HG03066 (cell line): ENCODE results near the gene ADGRL1.

ENCODE experiments used
- ATAC-seq: cut with Tn5 transposase; IDR thresholded peaks from one replicate; pipeline ENCODE4 v1.9.1; 2021; ENCODE audit warnings: low read depth; ENCODE audit not compliant: unreplicated experiment

Gene ADGRL1

DNA sequence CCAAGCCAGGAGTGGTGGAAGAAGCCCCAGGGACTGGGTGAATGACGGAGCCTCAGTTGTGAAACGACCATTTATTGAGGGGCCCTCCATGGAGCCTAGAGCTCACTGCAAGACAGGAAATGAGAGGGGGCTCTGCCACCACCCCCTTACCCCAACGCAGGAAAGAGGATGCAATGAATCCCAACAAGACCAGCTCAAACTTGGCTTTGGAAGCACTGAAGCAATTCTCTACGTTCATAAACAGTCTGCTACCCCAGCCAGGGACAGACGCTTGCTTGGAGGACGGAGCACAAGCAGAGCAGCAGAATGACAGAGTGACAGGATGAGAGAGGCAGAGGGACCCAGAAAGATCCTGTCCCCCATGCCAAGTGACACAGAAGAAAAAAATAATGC lies 89.4 kb downstream of the ADGRL1 start:
- ATAC-seq = no peak

DNA sequence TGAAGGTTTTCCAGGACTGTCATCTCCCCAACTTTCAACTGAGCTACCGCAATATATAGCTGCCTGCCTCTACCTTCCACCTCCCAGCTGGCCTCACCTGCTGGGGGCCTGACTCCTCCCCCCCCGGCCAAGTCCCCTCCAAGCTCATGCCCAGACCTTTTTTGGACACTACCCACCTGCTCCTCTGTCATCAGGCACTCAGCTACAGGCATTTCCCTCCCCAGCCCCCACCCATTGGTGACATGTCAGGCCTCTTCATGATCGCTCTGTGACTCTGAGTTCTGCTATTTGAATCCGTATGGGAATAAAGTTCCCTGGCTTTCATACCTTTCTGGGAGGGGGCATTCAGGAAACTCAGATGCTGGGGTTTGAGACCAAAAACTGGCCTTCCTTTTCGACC lies 90.2 kb downstream of the ADGRL1 start:
- no peak for ATAC-seq

DNA sequence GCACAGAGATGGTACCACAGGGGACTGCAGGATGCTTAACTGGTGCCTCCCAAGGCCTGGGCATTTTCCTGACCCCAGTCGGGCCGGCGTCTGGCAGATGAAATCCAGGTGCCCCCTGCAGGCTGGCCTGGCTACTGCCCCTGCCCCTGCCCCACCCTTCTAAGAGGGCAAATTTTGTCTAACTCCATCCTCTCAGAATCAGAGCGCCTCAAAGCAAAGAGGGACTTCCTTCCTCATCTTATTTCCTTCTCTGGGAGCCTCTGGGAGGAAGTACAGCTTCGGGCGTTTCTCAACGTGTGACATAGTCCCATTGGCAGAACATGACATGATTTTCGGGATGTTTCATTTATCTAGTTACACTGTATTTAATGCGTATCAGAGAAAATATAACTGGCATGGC lies 91.1 kb downstream of the ADGRL1 start:
- ATAC-seq = no peak

DNA sequence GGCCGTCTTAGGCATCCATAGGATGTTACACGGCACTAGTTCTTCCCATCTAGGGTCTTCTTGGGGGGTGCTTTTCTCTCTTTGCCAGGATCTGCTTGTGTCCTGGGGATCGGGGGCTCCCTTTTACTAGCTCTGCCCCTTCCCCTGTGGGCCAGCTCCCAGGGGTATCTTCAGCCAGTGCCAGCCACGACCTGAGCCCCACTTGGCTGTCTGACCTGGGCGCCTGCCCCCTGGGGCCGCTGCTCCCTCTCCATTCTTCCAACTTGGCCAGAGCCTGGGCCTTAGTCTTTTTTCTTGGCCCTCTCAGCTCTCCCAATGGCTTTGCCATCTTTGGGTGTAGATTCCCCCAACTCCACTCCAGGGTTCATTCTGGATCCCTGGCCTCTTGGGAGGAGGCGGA lies 91.5 kb downstream of the ADGRL1 start:
- no peak for ATAC-seq

DNA sequence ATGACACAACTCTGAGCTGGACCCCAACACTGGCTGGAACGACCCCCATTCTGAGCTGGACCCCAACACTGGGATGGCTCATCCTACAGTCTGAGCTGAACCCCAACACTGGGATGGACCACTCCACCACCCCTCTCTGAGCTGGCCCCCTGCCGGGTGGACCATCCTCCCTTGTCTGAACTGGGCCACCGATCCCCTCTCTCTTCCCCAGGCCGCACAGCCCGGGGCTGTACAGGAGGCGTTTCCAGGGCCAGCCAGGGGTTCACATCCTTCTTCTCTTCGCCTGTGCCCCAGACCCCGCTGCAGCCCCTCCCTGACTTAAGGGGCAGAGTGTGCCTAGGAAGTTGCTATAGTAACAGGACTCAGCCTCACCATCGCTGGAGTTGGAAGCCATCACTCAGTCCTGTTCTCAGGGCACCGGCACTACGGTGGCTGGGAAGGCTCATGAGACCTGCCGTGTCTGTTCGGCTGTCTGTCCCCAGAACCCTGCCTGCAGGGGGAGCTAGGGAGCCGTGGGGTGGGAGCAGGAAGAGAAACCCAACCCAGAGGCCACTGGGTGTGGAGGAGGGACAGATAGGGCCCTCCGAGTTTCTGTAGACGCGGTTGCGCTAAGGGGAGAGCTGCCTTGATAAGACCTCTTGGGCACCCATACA lies 92.1 kb downstream of the ADGRL1 start:
- ATAC-seq = no peak

DNA sequence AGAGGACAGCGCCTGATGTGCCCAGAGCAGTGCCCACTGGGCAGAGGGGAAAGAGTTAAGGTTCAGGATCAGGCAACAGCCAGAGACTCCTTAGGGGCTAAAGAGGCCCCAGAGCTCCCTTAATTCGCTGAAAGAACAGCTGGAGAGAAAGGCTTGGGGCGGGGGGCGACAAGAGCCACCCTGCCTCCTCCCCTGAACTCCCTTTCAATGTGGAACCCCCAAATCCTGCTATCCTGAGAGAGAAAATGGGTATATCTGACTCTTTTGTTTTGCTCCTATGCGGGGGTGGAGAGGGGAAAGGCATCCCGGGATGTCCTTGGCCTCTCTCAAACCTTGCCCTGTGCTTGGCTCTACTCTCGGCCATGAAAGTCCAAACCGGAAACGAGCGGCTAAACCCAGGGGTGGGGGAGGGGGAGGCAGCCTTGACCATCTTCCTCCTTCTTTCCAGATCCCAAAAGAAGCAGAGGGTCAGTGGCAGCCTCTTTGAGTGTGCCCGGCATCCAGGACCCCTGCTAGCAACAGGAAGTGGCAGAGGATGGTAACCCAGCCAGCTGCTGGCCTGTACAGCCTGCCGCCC lies 93.1 kb downstream of the ADGRL1 start:
- ATAC-seq = no peak

DNA sequence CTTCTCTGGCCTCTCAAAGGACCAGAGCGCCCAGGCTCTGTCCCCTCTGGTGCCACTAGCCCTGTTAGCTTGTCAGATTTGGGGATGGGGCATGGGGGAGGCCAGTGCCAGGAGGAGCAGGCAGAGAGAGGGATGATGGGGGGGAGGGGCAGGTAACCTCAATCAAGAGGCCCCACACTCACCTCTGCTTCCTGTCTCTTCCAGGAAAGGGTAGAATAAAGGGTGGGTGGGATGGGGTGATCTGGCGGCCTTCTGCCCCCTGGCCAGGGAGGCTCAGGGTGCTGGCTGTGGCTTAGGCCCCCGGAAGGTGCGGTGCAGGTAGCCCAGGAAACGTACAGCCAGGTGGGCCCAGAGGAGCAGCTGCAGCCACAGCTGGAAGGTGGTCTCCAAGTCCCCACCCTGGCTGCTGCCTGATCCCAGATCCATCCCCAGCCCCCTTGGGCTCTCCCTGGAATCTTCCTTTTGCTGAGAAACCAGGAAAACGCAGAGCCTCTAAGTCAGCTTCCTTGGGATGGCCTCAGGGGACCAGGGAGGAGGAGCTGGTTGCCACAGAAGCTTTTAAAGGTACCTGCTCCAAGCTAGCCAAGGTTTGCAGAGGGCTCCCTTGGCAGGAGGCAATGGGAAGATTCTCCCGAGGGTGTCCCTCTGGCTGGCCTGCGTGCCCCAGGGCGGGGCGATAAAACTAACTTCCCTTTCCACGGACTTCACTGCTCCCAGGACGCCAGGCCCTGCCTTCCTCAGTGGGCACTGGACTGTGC lies 93.7 kb downstream of the ADGRL1 start:
- ATAC-seq = no peak

DNA sequence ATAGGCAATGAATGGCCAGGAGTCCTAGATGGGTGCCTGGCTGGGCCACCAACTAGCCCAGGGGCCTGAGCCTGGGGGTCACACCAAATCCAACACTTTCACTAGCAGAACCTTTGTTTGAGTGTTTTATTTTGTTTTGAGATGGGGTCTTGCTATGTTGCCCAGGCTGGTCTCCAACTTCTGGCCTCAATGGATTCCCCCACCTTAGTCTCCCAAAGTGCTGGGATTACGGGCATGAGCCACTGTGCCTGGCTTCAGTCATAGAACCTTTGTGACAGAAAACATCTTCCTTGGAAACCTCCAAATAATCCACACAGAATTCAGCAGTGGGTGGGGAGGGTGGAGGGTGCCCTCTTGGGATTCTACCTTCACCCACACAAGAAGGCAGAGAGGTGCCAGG lies 94.5 kb downstream of the ADGRL1 start:
- ATAC-seq = no peak

DNA sequence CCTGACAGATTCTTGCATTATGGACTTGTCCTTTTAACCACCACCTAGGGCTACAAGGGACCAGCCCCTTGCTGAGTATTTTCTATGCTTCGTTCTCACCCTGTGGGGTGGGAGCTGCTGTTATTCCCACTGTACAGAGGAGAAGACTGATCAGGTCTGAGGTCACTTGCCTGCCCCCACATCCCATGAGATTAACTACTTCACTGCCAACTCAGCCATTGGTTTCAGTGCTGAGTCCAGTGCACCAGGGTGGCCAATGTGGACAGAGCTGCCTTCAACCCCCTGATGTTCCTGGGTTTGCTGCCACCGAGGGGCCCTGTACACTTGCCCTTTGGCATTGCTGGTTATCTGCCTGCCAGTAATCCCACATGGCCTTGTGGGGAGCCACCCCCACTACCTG lies 95.3 kb downstream of the ADGRL1 start:
- no peak for ATAC-seq

DNA sequence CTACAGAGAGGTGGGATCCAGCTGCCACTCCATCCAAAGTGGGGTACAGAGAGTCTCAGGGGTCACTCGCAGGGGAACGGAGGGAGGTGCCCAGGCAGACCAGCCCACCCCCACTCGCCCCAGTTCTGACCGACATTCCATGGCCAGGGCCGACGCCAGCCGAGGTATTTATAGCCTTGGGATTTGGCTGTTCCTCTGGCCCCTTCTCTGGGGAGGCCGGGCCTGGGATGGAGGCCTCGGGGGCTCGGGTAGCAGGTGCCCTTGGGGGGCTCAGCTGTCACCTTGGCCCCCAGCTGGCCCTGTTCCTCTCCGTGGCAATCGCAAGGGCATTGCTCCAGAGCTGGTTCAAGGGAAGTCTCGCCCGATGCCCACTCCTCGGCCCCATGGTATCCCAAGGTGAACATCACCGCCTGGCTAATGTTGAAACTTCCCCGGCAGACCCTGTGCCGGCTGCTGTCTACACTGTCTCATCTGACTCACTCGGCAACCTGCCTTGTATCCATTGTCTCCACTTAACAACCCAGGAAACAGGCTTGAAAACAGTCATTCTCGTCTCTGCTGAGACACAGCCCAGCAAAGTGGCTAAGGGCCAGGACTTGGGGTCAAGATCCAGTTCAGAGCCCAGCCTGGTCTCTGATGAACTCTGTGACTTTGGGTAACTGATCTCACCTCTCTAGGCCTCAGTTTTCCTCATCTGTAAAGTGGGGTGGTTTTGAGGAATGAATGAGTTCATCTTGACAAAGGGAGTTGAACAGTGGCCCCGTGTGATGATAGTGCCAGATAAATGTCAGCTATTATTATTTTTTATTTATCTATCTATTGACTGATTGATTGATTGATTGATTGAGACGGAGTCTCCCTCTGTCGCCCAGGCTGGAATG lies 98.1 kb downstream of the ADGRL1 start:
- no peak for ATAC-seq

DNA sequence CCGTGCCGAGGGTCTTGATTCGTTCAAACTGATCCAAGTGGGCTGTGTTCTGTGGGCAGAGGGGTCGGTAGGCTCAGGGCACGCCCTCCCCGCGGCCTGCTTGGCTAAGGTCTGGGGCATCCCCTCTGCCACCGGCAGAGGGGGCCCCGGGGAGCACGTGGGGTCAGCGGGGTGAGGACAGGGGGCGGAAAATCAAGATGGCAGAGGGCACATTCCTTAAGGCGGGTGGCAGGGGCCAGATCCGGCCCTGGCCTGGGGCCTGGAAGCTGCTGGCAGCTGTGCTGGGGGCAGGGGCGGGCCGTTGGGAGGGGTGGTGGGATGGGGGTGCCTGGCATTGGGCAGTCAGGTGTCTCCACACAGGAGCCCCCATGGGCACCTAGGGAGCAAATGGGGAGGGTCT lies 99.1 kb downstream of the ADGRL1 start:
- no peak for ATAC-seq

DNA sequence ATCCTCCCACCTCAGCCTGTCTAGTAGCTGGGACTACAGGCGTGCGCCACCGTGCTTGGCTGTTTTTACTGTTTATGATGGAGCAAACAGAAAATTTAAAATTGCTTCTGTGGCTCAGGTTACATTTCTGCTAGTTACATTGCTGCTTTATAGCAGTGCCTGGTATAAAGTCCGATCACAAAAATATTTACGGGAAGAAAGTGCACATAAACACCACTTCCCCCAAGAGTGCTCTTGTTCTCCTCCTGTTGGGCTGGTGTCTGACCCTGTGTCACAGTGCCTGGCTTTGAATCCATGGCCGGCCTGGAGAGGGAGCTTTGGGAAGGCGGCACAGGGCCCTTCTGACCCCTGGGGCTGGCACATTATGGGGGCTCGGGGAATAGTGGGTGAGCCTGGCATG lies 100.3 kb downstream of the ADGRL1 start:
- ATAC-seq = no peak

DNA sequence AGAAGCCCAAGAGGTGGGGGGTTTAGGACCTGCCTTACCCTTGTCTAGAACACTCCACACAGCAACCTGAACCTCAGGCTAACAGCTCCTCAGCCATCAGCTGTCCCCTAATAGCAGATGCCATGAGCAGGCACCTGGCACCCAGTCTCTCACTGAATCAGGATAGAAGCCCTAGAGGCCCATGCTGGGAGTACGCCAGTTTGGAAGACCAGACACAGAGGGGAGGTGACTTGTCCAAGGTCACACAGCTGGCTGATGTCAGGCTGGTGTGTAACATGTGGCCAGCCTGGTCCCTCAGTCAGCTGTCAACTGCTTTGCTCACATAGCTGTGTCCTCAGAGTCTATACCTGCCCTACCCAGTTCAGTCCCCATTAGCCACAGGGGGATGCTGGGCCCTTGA lies 102.7 kb downstream of the ADGRL1 start:
- ATAC-seq = no peak

DNA sequence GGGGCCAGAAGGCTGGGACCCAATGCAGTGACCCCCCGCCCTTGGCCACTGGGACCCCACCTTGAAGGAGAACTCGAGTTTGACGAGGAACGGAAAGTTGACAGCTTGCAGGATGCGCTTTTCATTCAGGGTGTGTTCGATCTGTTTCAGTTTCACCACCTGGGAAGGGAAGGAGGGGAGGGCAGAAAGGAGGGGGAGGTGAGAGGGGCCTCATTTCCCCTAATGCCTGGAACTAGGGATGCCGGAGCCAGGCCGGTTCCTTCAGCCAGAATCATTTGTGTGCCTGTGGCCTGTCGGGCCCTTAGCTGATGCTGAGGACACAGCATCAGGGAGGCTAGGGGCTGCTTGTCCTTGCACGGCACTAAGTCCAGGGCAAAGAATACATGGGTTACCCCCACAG lies 103.2 kb downstream of the ADGRL1 start:
- ATAC-seq = no peak

DNA sequence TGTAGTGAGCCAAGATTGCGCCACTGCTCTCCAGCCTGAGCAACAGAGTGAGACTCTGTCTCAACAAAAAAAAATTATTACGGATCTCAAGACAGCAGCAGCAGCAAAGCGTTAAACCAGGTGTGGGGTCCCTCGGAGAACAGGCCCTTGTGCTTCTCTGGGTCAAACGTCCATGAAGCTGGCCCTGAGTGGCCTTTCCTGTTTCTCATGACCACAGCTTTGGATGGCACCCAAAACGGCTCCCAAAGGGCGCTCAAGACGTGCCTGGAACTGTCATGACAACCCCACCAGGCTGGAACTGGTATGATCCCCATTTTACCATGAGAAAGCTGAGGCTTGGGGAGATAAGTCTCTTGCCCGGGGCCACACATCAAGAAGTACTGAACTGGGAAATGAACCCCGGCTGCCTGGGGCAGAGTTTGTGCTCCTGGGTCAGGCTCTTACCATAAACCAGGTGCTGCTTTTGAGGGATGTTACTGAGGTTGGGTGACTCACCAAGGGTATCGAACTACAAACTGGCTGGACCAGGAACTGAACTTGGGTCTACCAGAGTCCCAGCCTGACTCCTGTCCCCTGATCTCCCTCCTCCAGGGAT lies 103.8 kb downstream of the ADGRL1 start:
- no peak for ATAC-seq

DNA sequence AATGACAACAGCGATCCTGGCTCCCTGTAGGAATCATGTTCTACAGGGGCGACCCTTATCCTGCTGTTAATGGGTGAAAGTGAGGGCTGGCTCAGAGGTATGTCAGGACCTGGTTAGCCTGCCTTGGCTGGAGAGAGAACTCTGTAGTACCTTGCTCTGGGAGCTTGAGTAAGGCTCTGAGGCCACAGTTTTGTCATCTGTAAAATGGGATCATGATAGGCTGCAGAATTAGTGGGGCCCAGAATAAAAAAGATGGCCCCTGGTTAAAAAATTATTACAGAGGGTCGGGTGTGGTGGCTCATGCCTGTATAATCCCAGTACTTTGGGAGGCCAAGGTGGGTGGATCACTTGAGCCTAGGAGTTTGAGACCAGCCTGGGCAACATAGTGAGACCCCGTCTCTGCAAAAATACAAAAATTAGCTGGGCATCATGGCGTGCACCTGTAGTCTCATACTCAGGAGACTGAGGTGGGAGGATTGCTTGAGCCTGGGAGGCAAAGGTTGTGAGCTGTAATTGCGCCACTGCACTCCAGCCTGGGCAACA lies 104.9 kb downstream of the ADGRL1 start:
- ATAC-seq = no peak
